OCI-LY7 (cell line): ENCODE results near the gene RALA. TPM values are rescaled to one million over a fixed set of nuclear protein-coding genes. Genes with fewer than 3 reads are reported as not detected.
"Not testable (repeated sequence)": the region's sequence is repeated elsewhere in the genome, so short reads cannot be mapped to it uniquely, and the experiment has no call there.

Source experiments
- BruUV-seq: library from RNA; stranded (reverse); fragments of 400-500 nt; replicated peaks from 2 replicates; lab custom pipeline; 2021; lab: Mats Ljungman, UMichigan
- CTCF ChIA-PET: fragments of 300-600 bp; sonication (Branson Sonifier 250); formaldehyde crosslinking; loops from one replicate; lab custom pipeline; 2022; ENCODE audit warnings: antibody characterized with exemption; ENCODE audit not compliant: unreplicated experiment; lab: Charles Lee
- POLR2A ChIA-PET: fragments of 300-600 bp; sonication (Branson Sonifier 250); formaldehyde crosslinking; loops from one replicate; lab custom pipeline; 2022; ENCODE audit warnings: antibody characterized with exemption; lab: Charles Lee
- DNase-seq: peaks from one replicate; pipeline ENCODE4 v3.0.0-alpha.2; 2015; ENCODE audit warnings: low spot score
- H2AFZ ChIP-seq: fragments of 200-600 bp; sonication (generic), shearing (Covaris generic); 2 replicates; pipeline ENCODE4 v1.6.1; 2014; ENCODE audit warnings: mild to moderate bottlenecking, antibody characterized with exemption, low read length, moderate library complexity
- H3K27ac ChIP-seq: fragments of 200-600 bp; sonication (generic); 2 replicates; pipeline ENCODE4 v1.5.1; 2014; ENCODE audit warnings: mixed run types, low read depth, mild to moderate bottlenecking, moderate library complexity, low read length, inconsistent platforms; ENCODE audit not compliant: poor library complexity, severe bottlenecking
- H3K36me3 ChIP-seq: fragments of 200-600 bp; sonication (generic); 2 replicates; pipeline ENCODE4 v1.6.1; 2014; ENCODE audit warnings: mild to moderate bottlenecking, antibody characterized with exemption, low read length, moderate library complexity, mixed read lengths; ENCODE audit not compliant: insufficient read depth
- H3K4me1 ChIP-seq: fragments of 200-600 bp; sonication (generic); 2 replicates; pipeline ENCODE4 v1.5.1; 2014; ENCODE audit warnings: mild to moderate bottlenecking, low read length; ENCODE audit not compliant: insufficient read depth, poor library complexity, severe bottlenecking
- H3K4me2 ChIP-seq: fragments of 200-600 bp; sonication (generic); 2 replicates; pipeline ENCODE4 v1.6.1; 2014; ENCODE audit warnings: mild to moderate bottlenecking, low read length
- H3K4me3 ChIP-seq: fragments of 200-600 bp; sonication (generic); 2 replicates; pipeline ENCODE4 v1.5.1; 2014; ENCODE audit warnings: mild to moderate bottlenecking, low read depth, low read length; ENCODE audit not compliant: poor library complexity, severe bottlenecking
- H3K79me2 ChIP-seq: fragments of 200-600 bp; sonication (generic); 2 replicates; pipeline ENCODE4 v1.6.1; 2016; ENCODE audit warnings: low read depth, mild to moderate bottlenecking, low read length, moderate library complexity, mixed read lengths; ENCODE audit not compliant: insufficient read depth
- H3K9me2 ChIP-seq: fragments of 200-600 bp; sonication (generic); 2 replicates; pipeline ENCODE4 v1.6.1; 2016; ENCODE audit warnings: mild to moderate bottlenecking, low read length, mixed read lengths; ENCODE audit not compliant: insufficient read depth
- H3K9me3 ChIP-seq: fragments of 200-600 bp; sonication (generic); 2 replicates; pipeline ENCODE4 v1.6.1; 2014; ENCODE audit warnings: mild to moderate bottlenecking, mixed run types, low read length, mixed read lengths
- H4K20me1 ChIP-seq: fragments of 200-600 bp; sonication (generic); 2 replicates; pipeline ENCODE4 v1.6.1; 2014; ENCODE audit warnings: mild to moderate bottlenecking, antibody characterized with exemption, low read length, moderate library complexity, mixed read lengths; ENCODE audit not compliant: insufficient read depth
- CTCF ChIP-seq: fragments of 200-600 bp; sonication (generic); conservative IDR thresholded peaks from 2 replicates; pipeline ENCODE4 v1.5.1; 2014; ENCODE audit warnings: mild to moderate bottlenecking, antibody characterized with exemption, low read length, moderate library complexity, mixed read lengths
- EZH2phosphoT487 ChIP-seq: fragments of 200-600 bp; sonication (generic); IDR thresholded peaks from 2 replicates; pipeline ENCODE4 v1.6.1; 2018; ENCODE audit warnings: low read depth, borderline replicate concordance, mild to moderate bottlenecking, mixed run types, antibody characterized with exemption, low read length, moderate library complexity, mixed read lengths
- intact Hi-C: fragments of 100-400 bp; cut with micrococcal nuclease; formaldehyde crosslinking; loops from one replicate; pipeline ENCODE4 v1.10.0; 2022; ENCODE audit not compliant: unreplicated experiment
- total RNA-seq, 2 experiments: library from RNA; depleted of rRNA in 1 of 2; stranded (reverse); fragments of >200 nt in 1 of 2; shearing (Covaris generic) in 1 of 2; gene quantifications; 2 replicates each; pipeline ENCODE4 v1.2.3, GENCODE V29; 2014 to 2022

Gene RALA
- total RNA-seq, 2 experiments from 2014 or later: 6.4 to 31.0 TPM

DNA sequence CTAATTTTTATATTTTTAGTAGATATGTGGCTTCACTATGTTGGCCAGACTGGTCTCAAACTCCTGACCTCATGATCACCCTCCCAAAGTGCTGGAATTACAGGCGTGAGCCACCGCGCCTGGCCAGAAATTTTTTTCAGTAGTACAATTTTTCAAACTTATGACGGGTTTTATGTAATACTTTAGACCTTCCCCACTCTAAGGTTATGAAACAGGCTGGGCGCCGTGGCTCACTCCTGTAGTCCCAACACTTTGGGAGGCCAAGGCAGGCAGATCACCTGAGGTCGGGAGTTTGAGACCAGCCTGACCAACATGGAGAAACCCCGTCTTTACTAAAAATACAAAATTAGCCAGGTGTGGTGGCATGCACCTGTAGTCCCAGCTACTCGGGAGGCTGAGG lies 56.5 kb downstream of the RALA start:
- H2AFZ ChIP-seq, intact Hi-C loops, H3K9me3 ChIP-seq, H3K79me2 ChIP-seq, H3K4me3 ChIP-seq, CTCF ChIA-PET, DNase-seq, BruUV-seq, H3K4me2 ChIP-seq, H3K27ac ChIP-seq, H4K20me1 ChIP-seq, H3K4me1 ChIP-seq, H3K9me2 ChIP-seq, H3K36me3 ChIP-seq: not testable (repeated sequence)
- POLR2A ChIA-PET: interaction anchor here (0.6 kb wide), 1 partner anchor 427 kb away, joined by 3 read pairs; no protein-coding TSS in a partner anchor

DNA sequence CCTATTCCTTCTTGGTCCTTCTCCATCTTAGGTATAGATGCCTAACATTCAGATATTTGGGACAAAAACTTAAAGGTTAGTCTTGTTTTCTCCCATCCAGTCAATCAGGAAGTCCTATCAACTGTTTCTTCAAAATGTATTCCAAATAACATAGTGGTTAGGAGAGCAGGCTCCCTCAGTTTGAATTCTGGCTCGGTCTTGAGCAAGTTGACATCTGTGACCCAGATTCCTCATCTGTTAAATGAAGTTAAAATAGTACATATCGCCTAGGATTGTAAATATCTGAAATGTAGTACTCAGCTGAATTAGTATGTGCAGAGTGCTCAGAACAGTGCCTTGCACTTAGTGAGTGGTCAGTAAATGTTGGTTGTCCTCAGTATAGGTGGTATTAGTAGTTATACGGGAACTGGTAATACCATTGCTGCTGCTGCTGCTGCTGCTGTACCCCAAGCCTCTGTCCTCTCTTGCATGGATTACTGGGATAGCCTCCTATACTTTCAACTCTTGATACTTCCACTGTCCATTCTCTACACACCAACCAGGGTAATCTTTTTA lies 58.6 kb downstream of the RALA start:
- H3K9me3 ChIP-seq: no peaks in the 10 kb centered on the region
- no peaks in the 10 kb centered on the region for H3K79me2 ChIP-seq
- CTCF ChIA-PET: no interaction called here
- BruUV-seq: no TSS peak
- DNase-seq: no peak
- no peak overlapping the region for H3K4me2 ChIP-seq
- no peaks in the 10 kb centered on the region for H3K4me1 ChIP-seq
- TF ChIP-seq CTCF (no peak), EZH2phosphoT487 (no peak)
- no peaks in the 10 kb centered on the region for H3K9me2 ChIP-seq
- intact Hi-C loops: no loop called here
- no peaks in the 10 kb centered on the region for H3K36me3 ChIP-seq
- H2AFZ ChIP-seq: no peak overlapping the region
- H3K4me3 ChIP-seq: no peak overlapping the region
- no peak overlapping the region for H3K27ac ChIP-seq
- no peaks in the 10 kb centered on the region for H4K20me1 ChIP-seq
- POLR2A ChIA-PET: no interaction called here

- Histone ChIP-seq H3K9me3 (no peaks in the 10 kb centered on the region), H4K20me1 (no peaks in the 10 kb centered on the region), H3K9me2 (no peaks in the 10 kb centered on the region), H3K27ac (no peak overlapping the region), H3K36me3 (peaks cover 6% of the 10 kb centered on the region; the same call in 1 of the 2 replicates), H3K4me1 (no peaks in the 10 kb centered on the region), H3K4me3 (no peak overlapping the region), H3K4me2 (no peak overlapping the region), H3K79me2 (no peaks in the 10 kb centered on the region), H2AFZ (no peak overlapping the region)
- no TSS peak for BruUV-seq
- no peak for DNase-seq
- TF ChIP-seq CTCF (no peak), EZH2phosphoT487 (no peak)
- ChIA-PET POLR2A (interaction anchor here (0.7 to 1.5 kb wide), 2 partner anchors 24 to 85 kb away, joined by 3 read pairs; no protein-coding TSS in a partner anchor), CTCF (no interaction called here)
- intact Hi-C loops: no loop called here
Measured at GRCh38 chr7:39683216-39683845, 60.0 kb downstream of the RALA start.
